Chondrocyte (in vitro differentiated cells): ENCODE data around the gene DDX49. TPM values are rescaled to one million over a fixed set of nuclear protein-coding genes. Genes with fewer than 3 reads are reported as not detected.

Source experiments
- DNase-seq: peaks from one replicate; pipeline ENCODE4 v3.0.0; 2021; ENCODE audit warnings: mixed read lengths, low spot score
- H3K27ac Mint-ChIP-seq: one replicate; pipeline ENCODE4 v1.8.0; 2021; ENCODE audit warnings: mild to moderate bottlenecking, moderate library complexity, mixed read lengths; ENCODE audit not compliant: unreplicated experiment
- H3K27me3 Mint-ChIP-seq: 2 replicates; pipeline ENCODE4 v1.8.0; 2021; ENCODE audit warnings: low read depth, mixed read lengths
- H3K36me3 Mint-ChIP-seq: 2 replicates; pipeline ENCODE4 v1.8.0; 2021; ENCODE audit warnings: low read depth, mixed read lengths
- H3K4me1 Mint-ChIP-seq: 2 replicates; pipeline ENCODE4 v1.8.0; 2021; ENCODE audit warnings: low read depth, mild to moderate bottlenecking, mixed read lengths
- H3K4me3 Mint-ChIP-seq: one replicate; pipeline ENCODE4 v1.8.0; 2021; ENCODE audit warnings: mild to moderate bottlenecking, moderate library complexity, mixed read lengths; ENCODE audit not compliant: unreplicated experiment
- H3K9me3 Mint-ChIP-seq: 2 replicates; pipeline ENCODE4 v1.8.0; 2021; ENCODE audit warnings: low read depth, mixed read lengths
- long read RNA-seq: library from polyadenylated mRNA; stranded (forward); transcript quantifications from one replicate; pipeline ENCODE4 v2.0.0, GENCODE V29; 2021
- total RNA-seq: library from RNA; stranded (reverse); gene quantifications from 3 replicates; pipeline ENCODE4 v1.2.1, GENCODE V29; 2021
- TF ChIP-seq, protein P1 (sequence below): fragments of 200-600 bp; sonication (generic); IDR thresholded peaks from 2 replicates; pipeline ENCODE4 v1.5.0; 2021; ENCODE audit warnings: antibody characterized with exemption, mild to moderate bottlenecking, moderate library complexity

DDX49 gene, protein sequence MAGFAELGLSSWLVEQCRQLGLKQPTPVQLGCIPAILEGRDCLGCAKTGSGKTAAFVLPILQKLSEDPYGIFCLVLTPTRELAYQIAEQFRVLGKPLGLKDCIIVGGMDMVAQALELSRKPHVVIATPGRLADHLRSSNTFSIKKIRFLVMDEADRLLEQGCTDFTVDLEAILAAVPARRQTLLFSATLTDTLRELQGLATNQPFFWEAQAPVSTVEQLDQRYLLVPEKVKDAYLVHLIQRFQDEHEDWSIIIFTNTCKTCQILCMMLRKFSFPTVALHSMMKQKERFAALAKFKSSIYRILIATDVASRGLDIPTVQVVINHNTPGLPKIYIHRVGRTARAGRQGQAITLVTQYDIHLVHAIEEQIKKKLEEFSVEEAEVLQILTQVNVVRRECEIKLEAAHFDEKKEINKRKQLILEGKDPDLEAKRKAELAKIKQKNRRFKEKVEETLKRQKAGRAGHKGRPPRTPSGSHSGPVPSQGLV
- total RNA-seq: 47.0 to 57.4 TPM (median 50.6 TPM) in 3 replicates
- long read RNA-seq, transcript DDX49-201 (13 exons, 1,830 nt): major isoform, 63 of 81 reads
- long read RNA-seq, partial matches to known transcripts: 3 of 81 reads
- long read RNA-seq, other reads (novel, unspliced or antisense): 12 of 81 reads

GRCh38 chr19:18919086-18919899 lies at the start of gene DDX49, which contains the start of gene COPE:
Gene DDX49, plus strand, starts transcription at chr19:18919715. Its CDS starts 27 bp downstream, at chr19:18919742.
Gene COPE, minus strand, starts transcription at chr19:18919387. Its CDS starts 39 bp downstream, at chr19:18919348.
- H3K27ac Mint-ChIP-seq: peak within 1 kb of the TSS; percentile 97
- no peaks in the 10 kb centered on the region for H3K9me3 Mint-ChIP-seq
- H3K27me3 Mint-ChIP-seq: no peaks in the 10 kb centered on the region
- H3K4me1 Mint-ChIP-seq: peaks cover 40% of the 10 kb centered on the region
- TF ChIP-seq, protein P1, sequence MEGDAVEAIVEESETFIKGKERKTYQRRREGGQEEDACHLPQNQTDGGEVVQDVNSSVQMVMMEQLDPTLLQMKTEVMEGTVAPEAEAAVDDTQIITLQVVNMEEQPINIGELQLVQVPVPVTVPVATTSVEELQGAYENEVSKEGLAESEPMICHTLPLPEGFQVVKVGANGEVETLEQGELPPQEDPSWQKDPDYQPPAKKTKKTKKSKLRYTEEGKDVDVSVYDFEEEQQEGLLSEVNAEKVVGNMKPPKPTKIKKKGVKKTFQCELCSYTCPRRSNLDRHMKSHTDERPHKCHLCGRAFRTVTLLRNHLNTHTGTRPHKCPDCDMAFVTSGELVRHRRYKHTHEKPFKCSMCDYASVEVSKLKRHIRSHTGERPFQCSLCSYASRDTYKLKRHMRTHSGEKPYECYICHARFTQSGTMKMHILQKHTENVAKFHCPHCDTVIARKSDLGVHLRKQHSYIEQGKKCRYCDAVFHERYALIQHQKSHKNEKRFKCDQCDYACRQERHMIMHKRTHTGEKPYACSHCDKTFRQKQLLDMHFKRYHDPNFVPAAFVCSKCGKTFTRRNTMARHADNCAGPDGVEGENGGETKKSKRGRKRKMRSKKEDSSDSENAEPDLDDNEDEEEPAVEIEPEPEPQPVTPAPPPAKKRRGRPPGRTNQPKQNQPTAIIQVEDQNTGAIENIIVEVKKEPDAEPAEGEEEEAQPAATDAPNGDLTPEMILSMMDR: peak; percentile 27
- DNase-seq: peak; percentile 97
- peaks cover 11% of the 10 kb centered on the region for H3K36me3 Mint-ChIP-seq
- H3K4me3 Mint-ChIP-seq: peak within 1 kb of the TSS; percentile 92

DNA sequence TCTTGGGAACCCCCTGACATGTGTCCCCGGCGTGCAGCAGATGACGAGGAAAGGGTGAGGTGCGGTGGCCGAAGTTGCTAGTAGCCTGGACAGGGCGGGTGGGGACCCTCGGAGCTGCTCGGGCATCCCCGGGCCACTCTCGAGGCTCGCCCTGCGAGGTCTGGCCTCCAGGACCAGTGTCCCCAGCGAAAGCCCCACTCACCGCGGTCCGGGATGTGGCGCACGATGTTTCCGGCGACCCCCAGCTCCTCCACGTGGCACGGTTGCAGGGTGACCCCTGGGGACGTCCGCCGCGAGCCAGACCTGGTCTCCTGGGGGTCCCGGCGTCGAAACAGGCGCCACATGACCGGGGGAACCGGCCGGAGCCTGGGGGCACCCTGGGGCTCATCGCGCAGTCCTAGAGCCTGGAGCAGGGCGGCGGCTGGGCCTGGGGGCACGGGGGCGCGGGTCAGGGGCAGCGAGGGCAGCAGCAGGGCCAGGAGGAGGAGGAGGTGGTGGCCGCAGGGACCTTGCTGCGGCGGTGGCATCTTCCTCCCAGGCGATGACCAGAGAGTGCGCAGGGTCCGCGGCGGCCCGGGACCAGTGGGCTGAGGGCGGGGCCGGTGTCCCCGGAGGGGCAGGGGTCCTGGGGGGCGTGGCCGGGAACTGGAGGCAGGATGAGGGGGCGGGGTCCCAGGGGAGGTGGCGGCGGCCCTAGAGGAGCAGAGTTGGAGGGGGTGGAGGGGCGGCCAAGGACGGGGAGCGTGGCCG lies 49.6 kb upstream of the DDX49 start:
- H3K36me3 Mint-ChIP-seq: peaks cover 18% of the 10 kb centered on the region
- peak; percentile 94 for DNase-seq
- no peaks in the 10 kb centered on the region for H3K4me1 Mint-ChIP-seq
- H3K9me3 Mint-ChIP-seq: no peaks in the 10 kb centered on the region
- H3K27me3 Mint-ChIP-seq: no peaks in the 10 kb centered on the region
- TF ChIP-seq, protein P1: no peak
- no peak overlapping the region for H3K27ac Mint-ChIP-seq
- H3K4me3 Mint-ChIP-seq: no peak overlapping the region

GRCh38 chr19:18870531-18871172 lies 48.9 kb upstream of the DDX49 start:
- Mint-ChIP-seq H3K4me3 (no peak overlapping the region), H3K27ac (no peak overlapping the region)

GRCh38 chr19:18871543-18871942 lies 48.0 kb upstream of the DDX49 start:
- H3K4me1 Mint-ChIP-seq: no peaks in the 10 kb centered on the region
- no peak overlapping the region for H3K27ac Mint-ChIP-seq
- DNase-seq: no peak
- no peak overlapping the region for H3K4me3 Mint-ChIP-seq
- TF ChIP-seq, protein P1: no peak
- no peaks in the 10 kb centered on the region for H3K9me3 Mint-ChIP-seq
- no peaks in the 10 kb centered on the region for H3K27me3 Mint-ChIP-seq
- peaks cover 18% of the 10 kb centered on the region for H3K36me3 Mint-ChIP-seq

More at GRCh38 chr19:18870531-18871172, 48.9 kb upstream of the DDX49 start:
- TF ChIP-seq, protein P1: no peak
- Mint-ChIP-seq H3K9me3 (no peaks in the 10 kb centered on the region), H3K27me3 (no peaks in the 10 kb centered on the region), H3K4me1 (no peaks in the 10 kb centered on the region), H3K36me3 (peaks cover 20% of the 10 kb centered on the region)
- no peak for DNase-seq
